HepG2 (cell line): ENCODE measurements around the gene SLC38A1. TPM values are rescaled to one million over a fixed set of nuclear protein-coding genes. Genes with fewer than 3 reads are reported as not detected.

Experiments
- ADNP ChIP-seq: sonication (generic); formaldehyde crosslinking; IDR thresholded peaks from 2 replicates; pipeline ENCODE4 v1.4.0; 2020; ENCODE audit warnings: missing genetic modification reagents
- E2F1 ChIP-seq: sonication (generic); formaldehyde crosslinking; IDR thresholded peaks from 2 replicates; pipeline ENCODE4 v1.5.0; 2020; ENCODE audit warnings: missing genetic modification reagents
- ELF4 ChIP-seq: sonication (generic); formaldehyde crosslinking; IDR thresholded peaks from 2 replicates; pipeline ENCODE4 v1.5.0; 2020; ENCODE audit warnings: missing genetic modification reagents, mild to moderate bottlenecking, moderate library complexity, borderline replicate concordance
- FOXP1 ChIP-seq, 2 experiments: fragments of 450-650 bp in 1 of 2; IDR thresholded peaks; 2 replicates each; pipeline ENCODE4 v1.6.1; 2017 to 2018; ENCODE audit warnings: antibody characterized with exemption in 1 of 2
- GATAD1 ChIP-seq: IDR thresholded peaks from 2 replicates; pipeline ENCODE4 v1.6.1; 2016; ENCODE audit warnings: missing genetic modification reagents, missing compliant biosample characterization
- GMEB2 ChIP-seq: IDR thresholded peaks from 2 replicates; pipeline ENCODE4 v1.6.1; 2016; ENCODE audit warnings: missing biosample characterization, missing genetic modification reagents, low read depth
- KLF6 ChIP-seq: IDR thresholded peaks from 2 replicates; pipeline ENCODE4 v1.8.0; 2016; ENCODE audit warnings: missing biosample characterization, missing genetic modification reagents
- MAX ChIP-seq: IDR thresholded peaks from 2 replicates; pipeline ENCODE4 v1.6.1; 2012; ENCODE audit warnings: inconsistent platforms
- MEF2D ChIP-seq: sonication (generic); formaldehyde crosslinking; IDR thresholded peaks from 2 replicates; pipeline ENCODE4 v1.5.1; 2020; ENCODE audit warnings: mild to moderate bottlenecking, missing genetic modification reagents
- NCOA1 ChIP-seq: sonication (generic); formaldehyde crosslinking; IDR thresholded peaks from 2 replicates; pipeline ENCODE4 v1.9.0; 2021; ENCODE audit warnings: missing genetic modification reagents
- NFATC3 ChIP-seq: sonication (generic); formaldehyde crosslinking; IDR thresholded peaks from 2 replicates; pipeline ENCODE4 v1.5.1; 2020; ENCODE audit warnings: mild to moderate bottlenecking, missing genetic modification reagents
- TAF1 ChIP-seq: sonication (generic); formaldehyde crosslinking; IDR thresholded peaks from 2 replicates; pipeline ENCODE4 v1.4.0; 2020; ENCODE audit warnings: missing genetic modification reagents
- TEAD3 ChIP-seq: optimal IDR thresholded peaks from 2 replicates; pipeline ENCODE3; 2016; ENCODE audit warnings: borderline replicate concordance
- YEATS2 ChIP-seq: sonication (generic); formaldehyde crosslinking; IDR thresholded peaks from 2 replicates; pipeline ENCODE4 v1.4.0; 2020; ENCODE audit warnings: missing genetic modification reagents, borderline replicate concordance
- ZFP36L2 ChIP-seq: sonication (generic); formaldehyde crosslinking; IDR thresholded peaks from 2 replicates; pipeline ENCODE4 v1.4.0; 2020; ENCODE audit warnings: missing genetic modification reagents
- ZNF10 ChIP-seq: sonication (generic); formaldehyde crosslinking; IDR thresholded peaks from 2 replicates; pipeline ENCODE4 v1.4.0; 2020; ENCODE audit warnings: mild to moderate bottlenecking, low read depth, missing genetic modification reagents, borderline replicate concordance
- ZNF232 ChIP-seq: sonication (generic); formaldehyde crosslinking; IDR thresholded peaks from 2 replicates; pipeline ENCODE4 v1.4.0; 2020; ENCODE audit warnings: missing genetic modification reagents, borderline replicate concordance
- ZNF326 ChIP-seq: sonication (generic); formaldehyde crosslinking; IDR thresholded peaks from 2 replicates; pipeline ENCODE4 v1.4.0; 2020; ENCODE audit warnings: missing genetic modification reagents, borderline replicate concordance
- ZNF382 ChIP-seq: sonication (generic); formaldehyde crosslinking; IDR thresholded peaks from 2 replicates; pipeline ENCODE4 v1.5.0; 2020; ENCODE audit warnings: missing genetic modification reagents, mild to moderate bottlenecking, borderline replicate concordance
- ZNF550 ChIP-seq: sonication (generic); formaldehyde crosslinking; IDR thresholded peaks from 2 replicates; pipeline ENCODE4 v1.4.0; 2020; ENCODE audit warnings: mild to moderate bottlenecking, missing genetic modification reagents, borderline replicate concordance
- ZNF713 ChIP-seq: sonication (generic); formaldehyde crosslinking; IDR thresholded peaks from 2 replicates; pipeline ENCODE4 v1.4.0; 2020; ENCODE audit warnings: mild to moderate bottlenecking, missing genetic modification reagents
- ZNF724P ChIP-seq: sonication (generic); formaldehyde crosslinking; IDR thresholded peaks from 2 replicates; pipeline ENCODE4 v1.8.0; 2022; ENCODE audit warnings: missing genetic modification reagents, borderline replicate concordance
- polyA plus RNA-seq, 8 experiments: library from polyadenylated mRNA; depleted of rRNA in 3 of 8; stranded (reverse) in 7 of 8; unstranded in 1 of 8; fragments of >200 nt; fragmentation: Illumina TruSeq in 4 of 8; extraction: Trizol in 4 of 8; gene quantifications; 2 replicates each; pipeline versions ENCODE4 v1.2.1 to v1.2.3, GENCODE V29; 2011 to 2016; ENCODE audit warnings: low read depth in 4 of 8, missing spikeins in 1 of 8, mixed read lengths in 1 of 8; ENCODE audit not compliant: insufficient read depth in 1 of 8
- total RNA-seq, 5 experiments: library from RNA; depleted of rRNA; stranded (reverse); fragments of >200 nt; fragmentation: Illumina TruSeq; extraction: Trizol; gene quantifications; 2 replicates each; pipeline ENCODE4 v1.2.3, GENCODE V29; 2016; ENCODE audit warnings: low read depth in 1 of 5
- TF ChIP-seq, protein P1 (sequence below): sonication (generic); formaldehyde crosslinking; IDR thresholded peaks from 2 replicates; pipeline ENCODE4 v1.8.0; 2022; ENCODE audit warnings: low read depth, missing genetic modification reagents

The SLC38A1 gene
- total and polyA plus RNA-seq, 2 of the 13 experiments (the other 11 are each of a cell fraction or from before 2014, with no cell fraction given), result 47.0 to 50.6 TPM

DNA sequence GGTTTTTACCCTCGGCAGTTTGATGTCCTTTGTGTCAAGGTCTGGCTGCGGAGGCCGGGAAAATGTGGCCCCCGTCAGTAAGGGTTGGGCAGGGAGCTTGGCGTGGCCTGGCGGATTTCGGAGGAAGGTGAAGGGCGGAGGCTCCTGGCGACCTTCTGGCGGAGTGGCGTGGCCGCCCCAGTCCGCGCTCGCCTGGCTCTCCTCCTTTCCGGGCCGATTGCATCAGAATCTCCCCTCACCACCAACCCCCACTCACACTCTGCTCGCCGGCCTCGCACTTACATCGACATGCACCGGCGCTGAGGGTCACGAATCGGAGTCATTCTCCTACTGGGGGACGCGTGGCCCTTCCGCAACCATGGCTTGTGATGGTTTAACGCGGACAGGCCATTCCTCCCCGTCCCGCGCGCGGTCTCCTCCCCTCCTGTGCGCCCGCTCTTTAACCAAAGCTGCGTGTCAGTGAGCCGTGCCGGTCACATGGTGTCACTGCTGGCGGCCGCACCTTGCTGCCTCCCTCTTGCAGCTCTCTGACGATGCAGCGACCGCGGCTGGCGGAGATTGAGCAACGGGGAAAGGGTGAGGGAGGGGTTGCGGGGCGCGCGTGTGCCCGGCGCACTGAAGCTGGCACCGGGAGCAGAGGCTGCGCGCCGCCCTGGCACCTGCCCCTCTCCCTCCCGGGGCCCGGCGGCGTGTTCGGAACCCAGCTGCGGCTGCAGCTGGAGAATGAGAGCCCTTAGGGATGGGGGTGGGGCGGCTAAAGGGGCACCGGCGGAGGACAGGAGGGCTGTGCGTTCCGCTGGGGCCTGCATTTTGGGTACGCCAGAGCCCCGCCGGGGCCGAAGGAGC lies at the start of gene SLC38A1 (continued):
- TF ChIP-seq, protein P1, sequence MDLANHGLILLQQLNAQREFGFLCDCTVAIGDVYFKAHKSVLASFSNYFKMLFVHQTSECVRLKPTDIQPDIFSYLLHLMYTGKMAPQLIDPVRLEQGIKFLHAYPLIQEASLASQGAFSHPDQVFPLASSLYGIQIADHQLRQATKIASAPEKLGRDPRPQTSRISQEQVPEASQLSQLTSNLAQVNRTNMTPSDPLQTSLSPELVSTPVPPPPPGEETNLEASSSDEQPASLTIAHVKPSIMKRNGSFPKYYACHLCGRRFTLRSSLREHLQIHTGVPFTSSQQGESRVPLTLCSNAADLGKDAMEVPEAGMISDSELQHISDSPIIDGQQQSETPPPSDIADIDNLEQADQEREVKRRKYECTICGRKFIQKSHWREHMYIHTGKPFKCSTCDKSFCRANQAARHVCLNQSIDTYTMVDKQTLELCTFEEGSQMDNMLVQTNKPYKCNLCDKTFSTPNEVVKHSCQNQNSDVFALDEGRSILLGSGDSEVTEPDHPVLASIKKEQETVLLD (CRISPR knock-in tag), result peak; percentile 66; the same call in 1 of the 2 replicates
- TF ChIP-seq MAX (peak; percentile 96), ZNF724P (CRISPR knock-in tag) (peak; percentile 92), KLF6 (CRISPR knock-in tag) (peak; percentile 92), ZFP36L2 (CRISPR knock-in tag) (no peak), E2F1 (CRISPR knock-in tag) (peak; percentile 82; the same call in 1 of the 2 replicates), NFATC3 (CRISPR knock-in tag) (peak; percentile 45; the same call in 1 of the 2 replicates), GATAD1 (CRISPR knock-in tag) (peak; percentile 58), GMEB2 (no peak), ZNF550 (peak; percentile 84; the same call in 1 of the 2 replicates), FOXP1 (IDR thresholded peaks at IDR 0.05) (no peak), FOXP1 (CRISPR knock-in tag; IDR thresholded peaks at IDR 0.05) (no peak), ZNF326 (CRISPR knock-in tag) (no peak), ADNP (CRISPR knock-in tag) (peak; percentile 29; the same call in 1 of the 2 replicates), NCOA1 (peak; percentile 80; the same call in 1 of the 2 replicates), ZNF232 (peak; percentile 84), TEAD3 (CRISPR knock-in tag) (peak; percentile 47), ZNF10 (CRISPR knock-in tag) (no peak), ZNF382 (CRISPR knock-in tag) (no peak), TAF1 (CRISPR knock-in tag) (peak; percentile 91), YEATS2 (no peak; the same call in 1 of the 2 replicates), ELF4 (CRISPR knock-in tag) (peak; percentile 68; the same call in 1 of the 2 replicates), MEF2D (CRISPR knock-in tag) (peak; percentile 67; the same call in 1 of the 2 replicates), ZNF713 (CRISPR knock-in tag) (no peak)
